ENCODE data around the gene B3GALNT2.

B3GALNT2 gene

DNA sequence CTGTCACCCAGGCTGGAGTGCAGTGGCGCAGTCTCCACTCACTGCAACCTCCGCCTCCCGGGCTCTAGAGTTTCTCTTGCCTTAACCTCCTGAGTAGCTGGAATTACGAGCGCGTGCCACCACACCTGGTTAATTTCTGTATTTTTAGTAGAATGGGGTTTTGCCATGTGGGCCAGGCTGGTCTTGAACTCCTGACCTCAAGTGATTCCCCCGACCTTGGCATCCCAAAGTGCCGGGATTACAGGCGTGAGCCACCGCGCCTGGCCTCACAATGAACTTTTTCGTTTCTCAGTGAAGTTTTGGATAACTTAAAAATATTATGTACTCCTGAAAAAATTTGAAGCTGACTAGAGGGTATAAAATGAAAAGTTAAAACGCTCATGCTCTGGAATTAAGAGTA is 77.6 kb downstream of the B3GALNT2 start:
- TF ChIP-seq, protein P1, sequence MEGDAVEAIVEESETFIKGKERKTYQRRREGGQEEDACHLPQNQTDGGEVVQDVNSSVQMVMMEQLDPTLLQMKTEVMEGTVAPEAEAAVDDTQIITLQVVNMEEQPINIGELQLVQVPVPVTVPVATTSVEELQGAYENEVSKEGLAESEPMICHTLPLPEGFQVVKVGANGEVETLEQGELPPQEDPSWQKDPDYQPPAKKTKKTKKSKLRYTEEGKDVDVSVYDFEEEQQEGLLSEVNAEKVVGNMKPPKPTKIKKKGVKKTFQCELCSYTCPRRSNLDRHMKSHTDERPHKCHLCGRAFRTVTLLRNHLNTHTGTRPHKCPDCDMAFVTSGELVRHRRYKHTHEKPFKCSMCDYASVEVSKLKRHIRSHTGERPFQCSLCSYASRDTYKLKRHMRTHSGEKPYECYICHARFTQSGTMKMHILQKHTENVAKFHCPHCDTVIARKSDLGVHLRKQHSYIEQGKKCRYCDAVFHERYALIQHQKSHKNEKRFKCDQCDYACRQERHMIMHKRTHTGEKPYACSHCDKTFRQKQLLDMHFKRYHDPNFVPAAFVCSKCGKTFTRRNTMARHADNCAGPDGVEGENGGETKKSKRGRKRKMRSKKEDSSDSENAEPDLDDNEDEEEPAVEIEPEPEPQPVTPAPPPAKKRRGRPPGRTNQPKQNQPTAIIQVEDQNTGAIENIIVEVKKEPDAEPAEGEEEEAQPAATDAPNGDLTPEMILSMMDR (IDR thresholded peaks at IDR 0.05; ENCODE audit: extremely low read depth, missing control alignments), result no peak
- DNase-seq (ENCODE audit: low spot score), result no peak

DNA sequence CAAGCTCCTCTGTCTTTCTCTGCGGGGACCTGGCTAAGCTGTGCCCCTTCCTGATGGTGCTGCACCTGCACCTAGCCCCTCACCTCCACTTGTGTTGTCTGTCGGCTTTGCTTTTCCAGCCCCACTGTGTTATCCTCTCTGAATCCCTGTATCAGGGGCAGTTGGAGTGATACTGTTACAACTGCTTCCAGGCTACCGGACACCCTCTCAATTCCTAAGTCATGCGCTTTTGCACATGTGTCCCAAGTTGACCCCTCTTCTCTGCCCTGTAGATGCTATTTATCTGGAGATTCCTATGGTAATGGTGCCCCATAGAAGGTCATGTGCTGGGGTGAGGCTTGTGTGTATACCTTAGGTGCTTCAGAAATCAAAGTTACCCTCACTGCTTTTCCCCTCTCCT is 78.1 kb downstream of the B3GALNT2 start:
- no peak for DNase-seq (ENCODE audit: low spot score)
- TF ChIP-seq, protein P1 (IDR thresholded peaks at IDR 0.05; ENCODE audit: extremely low read depth, missing control alignments), result no peak

DNA sequence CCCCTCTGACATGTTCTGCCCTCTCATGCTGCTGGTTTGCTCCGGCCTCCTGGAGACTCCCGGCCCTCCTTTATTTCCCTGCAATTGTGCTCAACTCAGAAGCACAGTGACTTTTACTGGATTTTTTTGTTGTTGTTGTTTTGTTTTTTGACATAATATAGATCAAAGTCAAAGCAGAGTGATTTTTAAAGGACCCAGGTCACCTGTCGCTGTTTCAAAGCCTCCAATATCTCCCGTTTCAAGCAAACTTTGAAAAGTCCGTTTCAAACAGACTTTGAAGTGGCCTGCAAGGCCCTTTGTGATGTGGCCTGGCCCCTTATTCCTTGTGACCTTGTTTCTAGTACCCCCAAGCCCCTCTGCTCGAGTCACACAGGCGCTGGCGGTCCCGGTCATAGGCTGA is 78.9 kb downstream of the B3GALNT2 start:
- no peak for DNase-seq (ENCODE audit: low spot score)
- TF ChIP-seq, protein P1 (IDR thresholded peaks at IDR 0.05; ENCODE audit: extremely low read depth, missing control alignments), result no peak

DNA sequence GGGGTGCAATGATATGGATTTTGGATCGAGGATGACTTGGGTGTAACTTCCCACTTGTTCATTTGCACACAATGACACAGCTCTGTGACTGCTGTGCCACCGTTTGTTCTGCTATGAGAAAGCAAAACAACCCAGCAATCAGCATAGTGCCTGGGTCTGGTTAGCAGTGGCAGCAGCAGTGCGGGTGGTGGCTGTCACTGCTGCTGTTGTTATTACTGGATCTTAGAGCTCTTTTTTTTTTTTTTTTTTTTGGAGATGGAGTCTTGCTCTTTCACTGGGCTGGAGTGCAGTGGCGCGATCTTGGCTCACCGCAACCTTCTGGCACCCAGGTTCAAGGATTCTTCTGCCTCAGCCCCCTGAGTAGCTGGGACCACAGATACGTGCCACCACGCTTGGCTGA is 80.2 kb downstream of the B3GALNT2 start:
- TF ChIP-seq, protein P1 (IDR thresholded peaks at IDR 0.05; ENCODE audit: extremely low read depth, missing control alignments), result no peak
- DNase-seq (ENCODE audit: low spot score), result no peak

DNA sequence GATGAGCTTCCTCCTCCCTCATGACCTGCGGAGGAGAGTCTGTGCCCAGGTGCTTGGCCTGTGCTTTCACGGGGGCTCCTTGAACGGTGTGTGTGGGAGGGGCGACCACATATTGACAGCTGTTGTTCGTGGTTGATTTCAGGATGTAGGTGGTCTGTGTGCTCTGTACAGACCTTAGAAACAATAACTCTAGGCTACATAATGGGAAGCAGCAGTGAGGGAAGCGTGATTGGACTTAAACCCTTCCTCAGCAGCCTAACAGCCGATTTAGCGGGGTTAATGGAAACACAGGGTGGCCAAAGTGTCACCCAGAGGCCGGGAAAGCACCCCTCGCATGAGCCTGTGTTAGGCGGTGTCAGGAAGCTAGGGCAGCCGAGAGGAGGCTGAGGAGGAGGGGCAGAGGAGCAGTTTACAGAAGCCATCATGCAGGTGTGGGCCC is 81.0 kb downstream of the B3GALNT2 start:
- TF ChIP-seq, protein P1 (IDR thresholded peaks at IDR 0.05; ENCODE audit: extremely low read depth, missing control alignments), result no peak
- DNase-seq (ENCODE audit: low spot score), result peak; percentile 58

DNA sequence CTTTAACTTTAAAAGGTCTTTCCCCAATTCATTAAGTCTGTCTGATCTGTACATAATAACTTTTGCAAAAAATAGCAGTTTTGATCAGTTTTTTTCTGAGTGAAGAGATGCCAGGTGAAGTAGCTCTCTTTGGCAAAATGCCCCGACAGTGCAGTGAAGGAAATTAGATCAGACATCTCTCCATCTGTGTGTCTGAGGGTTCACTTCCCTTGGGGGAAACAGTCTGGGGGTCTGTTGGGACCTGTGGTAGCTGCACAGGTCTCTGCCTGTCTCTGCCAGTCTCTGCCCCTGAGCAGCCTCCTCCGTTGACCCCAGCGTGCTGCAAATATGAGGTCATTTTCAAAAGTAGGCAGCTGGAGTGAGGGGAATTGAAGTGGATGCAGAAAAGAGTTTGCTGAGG is 82.5 kb downstream of the B3GALNT2 start:
- TF ChIP-seq, protein P1 (IDR thresholded peaks at IDR 0.05; ENCODE audit: extremely low read depth, missing control alignments), result no peak
- no peak for DNase-seq (ENCODE audit: low spot score)

DNA sequence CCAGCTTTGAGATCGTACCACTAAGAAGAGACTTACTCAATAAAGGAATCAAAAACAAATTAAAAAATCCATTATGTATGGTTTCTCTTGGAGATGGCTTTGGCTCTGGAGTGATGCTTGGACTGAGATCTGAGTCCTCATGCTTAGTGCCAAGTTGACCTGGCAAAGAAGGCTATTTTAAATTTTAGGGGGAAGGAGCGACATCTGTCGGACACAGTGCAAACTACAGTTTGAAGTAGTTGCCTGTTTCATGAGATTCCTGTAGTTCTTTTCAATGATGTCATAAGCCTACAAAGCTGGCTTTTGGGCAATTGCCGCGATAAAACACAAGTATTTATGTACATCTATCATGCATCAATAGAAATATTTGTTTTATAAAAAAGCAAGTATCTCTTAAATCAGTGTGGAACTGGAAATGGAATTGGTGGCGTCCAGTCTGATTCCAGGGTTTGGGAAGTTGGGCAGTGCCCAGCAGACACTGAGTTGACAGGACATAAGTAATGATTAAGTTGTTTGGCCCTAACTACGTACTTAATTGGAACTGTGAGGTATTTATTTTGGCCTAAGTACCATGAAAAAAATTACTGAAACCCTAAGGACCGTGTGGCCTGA is 87.1 kb downstream of the B3GALNT2 start:
- DNase-seq (ENCODE audit: low spot score), result peak; percentile 76
- TF ChIP-seq, protein P1 (IDR thresholded peaks at IDR 0.05; ENCODE audit: extremely low read depth, missing control alignments), result peak; percentile 39
